ENCODE results near the gene TRMU. TPM values are rescaled to one million over a fixed set of nuclear protein-coding genes. Genes with fewer than 3 reads are reported as not detected.

Gene TRMU
- total RNA-seq, 1 experiment from 2014 or later = 90.1 TPM

DNA sequence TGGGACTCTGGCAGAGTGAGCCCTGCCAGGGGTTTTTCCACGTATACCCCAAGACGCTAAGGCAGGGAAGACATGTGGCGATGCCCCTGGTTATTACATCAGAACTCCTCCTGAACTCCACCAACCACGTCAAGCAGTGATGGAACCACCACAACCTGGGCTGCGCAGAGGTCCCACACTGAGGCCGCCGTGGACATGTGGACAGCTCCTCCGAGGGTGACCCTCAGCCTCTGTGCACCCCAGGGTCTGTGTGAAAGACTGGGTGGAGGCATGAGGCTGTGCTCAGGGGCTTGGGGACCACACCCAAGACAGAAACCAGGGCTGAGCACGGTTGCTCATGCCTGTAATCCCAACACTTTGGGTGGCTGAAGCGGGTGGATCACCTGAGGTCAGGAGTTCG lies 52.2 kb downstream of the TRMU start:
- CTCF ChIA-PET = no interaction called here
- Histone ChIP-seq H3K36me3 (ENCODE audit: insufficient read depth, low read length, poor library complexity, severe bottlenecking) (no peaks in the 10 kb centered on the region), H3K9me3 (ENCODE audit: low read depth, low read length, poor library complexity, severe bottlenecking) (no peaks in the 10 kb centered on the region), H3K4me1 (ENCODE audit: insufficient read depth, low read length, poor library complexity, severe bottlenecking) (no peaks in the 10 kb centered on the region), H3K4me3 (ENCODE audit: low read depth, low read length, poor library complexity, severe bottlenecking) (no peak overlapping the region), H3K27ac (ENCODE audit: low read depth, low read length, poor library complexity, severe bottlenecking) (no peak overlapping the region), H3K27me3 (replicated peaks; ENCODE audit: insufficient read depth, low read depth, low read length, poor library complexity) (no peaks in the 10 kb centered on the region)
- DNase-seq (ENCODE audit: low spot score) = no peak
- POLR2A ChIA-PET (ENCODE audit: low non-redundant PET) = no interaction called here
- intact Hi-C loops (cut with micrococcal nuclease; ENCODE audit: unreplicated experiment) = no loop called here
- TF ChIP-seq EZH2 (IDR thresholded peaks at IDR 0.05; ENCODE audit: borderline replicate concordance, low read depth, low read length, poor library complexity, severe bottlenecking) (no peak), CTCF (conservative IDR thresholded peaks at IDR 0.05; ENCODE audit: low read depth, low read length) (no peak)
- no TSS peak for BruUV-seq (replicated peaks)

DNA sequence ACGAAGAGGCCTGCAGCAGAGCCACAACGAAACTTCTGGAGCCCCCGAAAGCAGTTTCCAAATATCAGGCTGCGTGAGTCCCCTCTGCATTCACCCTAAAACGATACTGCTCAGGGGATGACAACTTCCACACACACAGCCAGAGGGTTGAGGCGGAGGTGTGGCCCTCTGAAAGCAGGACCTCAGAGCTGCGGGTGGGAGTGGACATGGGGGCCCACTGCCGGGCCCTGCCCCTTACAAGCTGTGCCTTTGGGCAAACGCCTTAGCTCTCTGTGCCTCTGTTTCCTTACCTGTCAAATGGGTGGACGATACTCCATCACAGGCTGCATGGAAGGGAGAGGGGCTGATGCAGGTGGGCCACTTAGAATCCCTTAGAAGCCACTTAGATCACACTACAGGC lies 53.1 kb downstream of the TRMU start:
- no peak for TF ChIP-seq EZH2 (IDR thresholded peaks at IDR 0.05; ENCODE audit: borderline replicate concordance, low read depth, low read length, poor library complexity, severe bottlenecking)
- no peak for TF ChIP-seq CTCF (conservative IDR thresholded peaks at IDR 0.05; ENCODE audit: low read depth, low read length)
- ChIA-PET POLR2A (ENCODE audit: low non-redundant PET) (no interaction called here), CTCF (no interaction called here)
- Histone ChIP-seq H3K27me3 (replicated peaks; ENCODE audit: insufficient read depth, low read depth, low read length, poor library complexity) (no peaks in the 10 kb centered on the region), H3K36me3 (ENCODE audit: insufficient read depth, low read length, poor library complexity, severe bottlenecking) (no peaks in the 10 kb centered on the region), H3K27ac (ENCODE audit: low read depth, low read length, poor library complexity, severe bottlenecking) (no peak overlapping the region), H3K4me1 (ENCODE audit: insufficient read depth, low read length, poor library complexity, severe bottlenecking) (no peaks in the 10 kb centered on the region), H3K4me3 (ENCODE audit: low read depth, low read length, poor library complexity, severe bottlenecking) (no peak overlapping the region), H3K9me3 (ENCODE audit: low read depth, low read length, poor library complexity, severe bottlenecking) (no peaks in the 10 kb centered on the region)
- DNase-seq (ENCODE audit: low spot score) = no peak
- intact Hi-C loops (cut with micrococcal nuclease; ENCODE audit: unreplicated experiment) = no loop called here
- BruUV-seq (replicated peaks) = no TSS peak

DNA sequence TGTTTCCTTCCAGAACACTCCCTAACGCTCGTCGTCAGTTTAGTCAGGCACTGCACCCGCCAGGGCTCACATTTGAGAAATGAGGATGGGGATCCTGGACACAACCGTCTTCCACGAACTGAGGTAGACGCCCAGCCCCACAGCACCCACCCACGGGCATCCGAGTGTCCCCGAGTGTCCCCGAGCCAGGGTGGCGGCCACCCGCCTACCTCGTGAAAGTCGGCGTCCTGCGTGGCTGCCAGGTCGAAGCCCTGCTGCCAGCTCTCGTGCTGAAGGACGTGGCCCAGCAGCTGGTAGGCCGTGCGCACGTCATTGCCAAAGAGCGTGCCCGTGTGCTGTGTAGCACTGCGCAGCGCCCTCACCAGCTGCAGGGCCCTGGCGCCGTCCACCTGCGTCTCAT lies 53.6 kb downstream of the TRMU start:
- ChIA-PET POLR2A (ENCODE audit: low non-redundant PET) (no interaction called here), CTCF (no interaction called here)
- Histone ChIP-seq H3K9me3 (ENCODE audit: low read depth, low read length, poor library complexity, severe bottlenecking) (no peaks in the 10 kb centered on the region), H3K27me3 (replicated peaks; ENCODE audit: insufficient read depth, low read depth, low read length, poor library complexity) (no peaks in the 10 kb centered on the region), H3K36me3 (ENCODE audit: insufficient read depth, low read length, poor library complexity, severe bottlenecking) (no peaks in the 10 kb centered on the region), H3K27ac (ENCODE audit: low read depth, low read length, poor library complexity, severe bottlenecking) (no peak overlapping the region), H3K4me3 (ENCODE audit: low read depth, low read length, poor library complexity, severe bottlenecking) (no peak overlapping the region), H3K4me1 (ENCODE audit: insufficient read depth, low read length, poor library complexity, severe bottlenecking) (no peaks in the 10 kb centered on the region)
- DNase-seq (ENCODE audit: low spot score) = no peak
- TF ChIP-seq CTCF (conservative IDR thresholded peaks at IDR 0.05; ENCODE audit: low read depth, low read length) (no peak), EZH2 (IDR thresholded peaks at IDR 0.05; ENCODE audit: borderline replicate concordance, low read depth, low read length, poor library complexity, severe bottlenecking) (no peak)
- intact Hi-C loops (cut with micrococcal nuclease; ENCODE audit: unreplicated experiment) = no loop called here
- no TSS peak for BruUV-seq (replicated peaks)

Data from A673 (cell line).